A673 (cell line): Measurements from ENCODE around the gene CLEC2A. TPM values are rescaled to one million over a fixed set of nuclear protein-coding genes. Genes with fewer than 3 reads are reported as not detected.

Experiments used
- BruUV-seq: library from RNA; stranded (reverse); fragments of 400-500 nt; replicated peaks from 2 replicates; lab custom pipeline; 2021; lab: Mats Ljungman, UMichigan
- CTCF ChIA-PET: fragments of 300-600 bp; sonication (Branson Sonifier 250); formaldehyde crosslinking; loops from one replicate; lab custom pipeline; 2022; ENCODE audit warnings: antibody characterized with exemption; lab: Charles Lee
- POLR2A ChIA-PET: fragments of 300-600 bp; sonication (Branson Sonifier 250); formaldehyde crosslinking; loops from one replicate; lab custom pipeline; 2022; ENCODE audit warnings: antibody characterized with exemption; ENCODE audit not compliant: low non-redundant PET; lab: Charles Lee
- DNase-seq: peaks from one replicate; pipeline ENCODE4 v3.0.0-alpha.2; 2015; ENCODE audit warnings: low spot score
- H3K27ac ChIP-seq: fragments of 200-600 bp; sonication (generic); 2 replicates; pipeline ENCODE4 v1.5.1; 2016; ENCODE audit warnings: mixed run types, low read depth, mild to moderate bottlenecking, mixed read lengths, antibody characterized with exemption, low read length; ENCODE audit not compliant: poor library complexity, severe bottlenecking
- H3K27me3 ChIP-seq: fragments of 200-600 bp; sonication (generic); replicated peaks from 2 replicates; pipeline ENCODE4 v1.6.1; 2017; ENCODE audit warnings: mixed run types, low read depth, mild to moderate bottlenecking, mixed read lengths, antibody characterized with exemption, low read length; ENCODE audit not compliant: insufficient read depth, poor library complexity
- H3K36me3 ChIP-seq: fragments of 200-600 bp; sonication (generic); 2 replicates; pipeline ENCODE4 v1.6.1; 2016; ENCODE audit warnings: mixed run types, mild to moderate bottlenecking, mixed read lengths, antibody characterized with exemption, low read length; ENCODE audit not compliant: insufficient read depth, poor library complexity, severe bottlenecking
- H3K4me1 ChIP-seq: fragments of 200-600 bp; sonication (generic); 2 replicates; pipeline ENCODE4 v1.6.1; 2017; ENCODE audit warnings: mixed run types, mild to moderate bottlenecking, mixed read lengths, antibody characterized with exemption, low read length; ENCODE audit not compliant: insufficient read depth, poor library complexity, severe bottlenecking
- H3K4me3 ChIP-seq: fragments of 200-600 bp; sonication (generic); 2 replicates; pipeline ENCODE4 v1.5.1; 2016; ENCODE audit warnings: low read depth, mixed run types, mild to moderate bottlenecking, mixed read lengths, low read length; ENCODE audit not compliant: poor library complexity, severe bottlenecking
- H3K9me3 ChIP-seq: fragments of 200-600 bp; sonication (generic); 2 replicates; pipeline ENCODE4 v1.6.1; 2016; ENCODE audit warnings: mixed run types, low read depth, mild to moderate bottlenecking, mixed read lengths, antibody characterized with exemption, low read length; ENCODE audit not compliant: poor library complexity, severe bottlenecking
- EZH2 ChIP-seq: fragments of 200-600 bp; sonication (generic); IDR thresholded peaks from 2 replicates; pipeline ENCODE4 v1.6.1; 2017; ENCODE audit warnings: borderline replicate concordance, low read depth, mild to moderate bottlenecking, mixed read lengths, antibody characterized with exemption, low read length; ENCODE audit not compliant: poor library complexity, severe bottlenecking
- intact Hi-C: fragments of 100-400 bp; cut with micrococcal nuclease; formaldehyde crosslinking; loops from one replicate; pipeline ENCODE4 v1.10.0; 2022; ENCODE audit not compliant: unreplicated experiment
- total RNA-seq: library from RNA; stranded (reverse); gene quantifications from 2 replicates; pipeline ENCODE4 v1.2.3, GENCODE V29; 2021
- TF ChIP-seq, protein P1 (sequence below): fragments of 300-800, 200-600 bp; sonication (generic); conservative IDR thresholded peaks from 2 replicates; pipeline ENCODE4 v1.5.1; 2017; ENCODE audit warnings: low read depth, mild to moderate bottlenecking, antibody characterized with exemption, low read length, moderate library complexity, mixed read lengths

CLEC2A gene
- total RNA-seq, 1 experiment from 2014 or later = not detected

DNA sequence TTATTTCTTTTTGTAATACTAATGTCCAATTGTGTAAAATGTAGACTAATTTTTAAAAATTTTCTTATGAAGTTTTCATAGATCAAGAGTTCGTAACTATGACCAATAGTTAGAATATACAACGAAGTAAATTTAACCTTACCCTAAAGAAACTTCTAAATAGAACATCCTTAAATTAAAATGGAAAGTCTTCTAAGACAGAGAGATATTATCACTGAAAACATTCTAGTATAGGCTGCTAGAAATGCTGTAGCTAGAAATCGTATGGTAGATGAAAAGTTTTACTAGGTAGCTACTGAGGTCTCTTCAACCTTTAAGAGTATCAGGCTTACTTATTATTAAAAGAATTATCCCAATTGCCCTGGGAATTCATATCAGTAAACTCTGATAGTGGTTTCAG is 925 bp downstream of the CLEC2A start:
- BruUV-seq = no TSS peak
- TF ChIP-seq, protein P1, sequence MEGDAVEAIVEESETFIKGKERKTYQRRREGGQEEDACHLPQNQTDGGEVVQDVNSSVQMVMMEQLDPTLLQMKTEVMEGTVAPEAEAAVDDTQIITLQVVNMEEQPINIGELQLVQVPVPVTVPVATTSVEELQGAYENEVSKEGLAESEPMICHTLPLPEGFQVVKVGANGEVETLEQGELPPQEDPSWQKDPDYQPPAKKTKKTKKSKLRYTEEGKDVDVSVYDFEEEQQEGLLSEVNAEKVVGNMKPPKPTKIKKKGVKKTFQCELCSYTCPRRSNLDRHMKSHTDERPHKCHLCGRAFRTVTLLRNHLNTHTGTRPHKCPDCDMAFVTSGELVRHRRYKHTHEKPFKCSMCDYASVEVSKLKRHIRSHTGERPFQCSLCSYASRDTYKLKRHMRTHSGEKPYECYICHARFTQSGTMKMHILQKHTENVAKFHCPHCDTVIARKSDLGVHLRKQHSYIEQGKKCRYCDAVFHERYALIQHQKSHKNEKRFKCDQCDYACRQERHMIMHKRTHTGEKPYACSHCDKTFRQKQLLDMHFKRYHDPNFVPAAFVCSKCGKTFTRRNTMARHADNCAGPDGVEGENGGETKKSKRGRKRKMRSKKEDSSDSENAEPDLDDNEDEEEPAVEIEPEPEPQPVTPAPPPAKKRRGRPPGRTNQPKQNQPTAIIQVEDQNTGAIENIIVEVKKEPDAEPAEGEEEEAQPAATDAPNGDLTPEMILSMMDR = no peak
- TF ChIP-seq EZH2 = no peak
- Histone ChIP-seq H3K36me3 (no peaks in the 10 kb centered on the region), H3K9me3 (no peaks in the 10 kb centered on the region), H3K27me3 (peaks cover 34% of the 10 kb centered on the region), H3K4me3 (no peak overlapping the region), H3K4me1 (no peaks in the 10 kb centered on the region), H3K27ac (no peak overlapping the region)
- no peak for DNase-seq
- ChIA-PET CTCF (interaction anchor here (0.6 kb wide), 1 partner anchor 418 kb away, joined by 3 read pairs; no protein-coding TSS in a partner anchor), POLR2A (interaction anchor here (0.6 kb wide), 1 partner anchor 102 kb away, joined by 3 read pairs; no protein-coding TSS in a partner anchor)
- intact Hi-C loops = no loop called here

- intact Hi-C loops = no loop called here
- no peak for DNase-seq
- TF ChIP-seq EZH2 = no peak
- TF ChIP-seq, protein P1 = no peak
- Histone ChIP-seq H3K9me3 (no peaks in the 10 kb centered on the region), H3K4me3 (no peak overlapping the region), H3K36me3 (no peaks in the 10 kb centered on the region), H3K27ac (no peak overlapping the region), H3K27me3 (peaks cover 34% of the 10 kb centered on the region), H3K4me1 (no peaks in the 10 kb centered on the region)
- CTCF ChIA-PET = no interaction called here
- BruUV-seq = no TSS peak
- POLR2A ChIA-PET = no interaction called here
Measured at GRCh38 chr12:9928607-9929006, 3.6 kb downstream of the CLEC2A start.

GRCh38 chr12:9926876-9927275 is 5.3 kb downstream of the CLEC2A start:
- no peak for DNase-seq
- H3K4me1 ChIP-seq = no peaks in the 10 kb centered on the region
- POLR2A ChIA-PET = interaction anchor here (0.5 kb wide), 1 partner anchor 184 kb away, joined by 7 read pairs; no protein-coding TSS in a partner anchor
- H3K27ac ChIP-seq = no peak overlapping the region
- H3K36me3 ChIP-seq = no peaks in the 10 kb centered on the region
- CTCF ChIA-PET = no interaction called here
- H3K27me3 ChIP-seq = peaks cover 30% of the 10 kb centered on the region
- no peak for TF ChIP-seq EZH2
- TF ChIP-seq, protein P1 = no peak
- BruUV-seq = no TSS peak
- no peak overlapping the region for H3K4me3 ChIP-seq
- H3K9me3 ChIP-seq = no peaks in the 10 kb centered on the region
- intact Hi-C loops = loop anchor here (1.0 kb wide), 2 partner anchors 113 to 179 kb away; no protein-coding TSS in a partner anchor
